GM12878 (cell line): ENCODE measurements around the gene WDR43. TPM values are rescaled to one million over a fixed set of nuclear protein-coding genes. Genes with fewer than 3 reads are reported as not detected.
A peak's percentile ranks its signal among the peaks of the same experiment; 100 is the strongest.

Experiments
- ATAC-seq: fragments of 200-7000 bp; cut with Tn5 transposase; 3 replicates; pipeline ENCODE4 v1.9.1; 2020; ENCODE audit warnings: mild to moderate bottlenecking, moderate library complexity
- BruUV-seq: library from RNA; stranded (reverse); fragments of 400-500 nt; replicated peaks from 2 replicates; lab custom pipeline; 2021; lab: Mats Ljungman, UMichigan
- CTCF ChIA-PET: fragments of 300-600 bp; sonication (Branson Sonifier 250); formaldehyde crosslinking; extraction: SDS; loops from one replicate; lab custom pipeline; 2021; ENCODE audit warnings: inconsistent platforms; lab: Yijun Ruan, JAX
- POLR2A ChIA-PET: fragments of 350-600 bp; formaldehyde crosslinking; extraction: SDS; loops from one replicate; lab custom pipeline; 2021; ENCODE audit warnings: inconsistent platforms; lab: Charles Lee
- RAD21 ChIA-PET: fragments of 300-600 bp; sonication (Branson Sonifier 250); formaldehyde crosslinking; loops from one replicate; lab custom pipeline; 2023; ENCODE audit warnings: antibody characterized with exemption; ENCODE audit not compliant: unreplicated experiment; lab: Charles Lee
- SMC1A ChIA-PET: fragments of 300-600 bp; sonication (Branson Sonifier 250); formaldehyde crosslinking; loops from one replicate; lab custom pipeline; 2023; ENCODE audit not compliant: unreplicated experiment, uncharacterized antibody; lab: Charles Lee
- DNase-seq: peaks from one replicate; pipeline ENCODE4 v3.0.0-alpha.2; 2011; ENCODE audit warnings: low read depth, low spot score
- FAIRE-seq: peaks from 3 replicates; lab custom pipeline; 2011; peaks lifted over from hg19 to GRCh38; lab: Jason Lieb, UNC
- H2AFZ ChIP-seq: 2 replicates; pipeline ENCODE4 v1.6.0; 2011; ENCODE audit warnings: low read depth, low read length, control low read depth; ENCODE audit not compliant: control insufficient read depth
- H3K27ac ChIP-seq: 2 replicates; pipeline ENCODE4 v1.5.1; 2011; ENCODE audit warnings: control low read depth; ENCODE audit not compliant: control insufficient read depth, insufficient read depth
- H3K27me3 ChIP-seq, 2 experiments: replicated peaks in 1 of 2; 2 replicates each; pipeline versions ENCODE4 v1.6.0 to v1.6.1; 2011; ENCODE audit warnings: low read length in 1 of 2; ENCODE audit not compliant: control insufficient read depth in 2 of 2, insufficient read depth in 2 of 2
- H3K36me3 ChIP-seq, 2 experiments: 2 replicates each; pipeline ENCODE4 v1.5.1; 2011; ENCODE audit warnings: low read length in 1 of 2; ENCODE audit not compliant: control insufficient read depth in 2 of 2, insufficient read depth in 2 of 2
- H3K4me1 ChIP-seq: 2 replicates; pipeline ENCODE4 v1.6.1; 2011; ENCODE audit warnings: mild to moderate bottlenecking, low read length, moderate library complexity, mixed read lengths; ENCODE audit not compliant: control insufficient read depth, insufficient read depth
- H3K4me2 ChIP-seq: 2 replicates; pipeline ENCODE4 v1.6.0; 2011; ENCODE audit warnings: control low read depth; ENCODE audit not compliant: control insufficient read depth, insufficient read depth
- H3K4me3 ChIP-seq: fragments of 200-600 bp; sonication (generic); 2 replicates; pipeline ENCODE4 v1.5.1; 2016
- H3K79me2 ChIP-seq: 2 replicates; pipeline ENCODE4 v1.6.0; 2011; ENCODE audit warnings: low read length; ENCODE audit not compliant: control insufficient read depth, insufficient read depth
- H3K9ac ChIP-seq: 2 replicates; pipeline ENCODE4 v1.8.0; 2011; ENCODE audit warnings: low read length, control low read depth, mixed read lengths; ENCODE audit not compliant: control insufficient read depth, insufficient read depth
- H3K9me3 ChIP-seq: replicated peaks from 3 replicates; pipeline ENCODE4 v1.5.1; 2011; ENCODE audit warnings: mild to moderate bottlenecking, low read length; ENCODE audit not compliant: control insufficient read depth, insufficient read depth
- H4K20me1 ChIP-seq: 2 replicates; pipeline ENCODE4 v1.6.0; 2011; ENCODE audit not compliant: control insufficient read depth, insufficient read depth
- NFIC ChIP-seq: IDR thresholded peaks from 2 replicates; pipeline ENCODE4 v1.6.1; 2012; ENCODE audit warnings: low read depth, mild to moderate bottlenecking, inconsistent platforms, low read length, moderate library complexity
- NR2C2 ChIP-seq: IDR thresholded peaks from 2 replicates; pipeline ENCODE4 v1.6.1; 2011; ENCODE audit warnings: borderline replicate concordance, low read depth; ENCODE audit not compliant: control insufficient read depth, insufficient read length
- RCOR1 ChIP-seq: conservative IDR thresholded peaks from 2 replicates; pipeline ENCODE4 v1.6.1; 2012; ENCODE audit warnings: low read depth, low read length, improper control_type of control experiment
- TCF12 ChIP-seq: IDR thresholded peaks from 2 replicates; pipeline ENCODE4 v1.6.1; 2011; ENCODE audit warnings: low read depth, mild to moderate bottlenecking, low read length
- ZZZ3 ChIP-seq: IDR thresholded peaks from 2 replicates; pipeline ENCODE4 v1.6.1; 2011; ENCODE audit warnings: low read depth; ENCODE audit not compliant: control insufficient read depth, insufficient read length
- WGBS: methylation state at CpG from one replicate; pipeline ENCODE4 v1.1.6; 2016; ENCODE audit warnings: low lambda C conversion rate; ENCODE audit not compliant: insufficient replicate concordance, insufficient coverage; ENCODE audit errors: missing lambda C conversion rate; 5-methylcytosine and 5-hydroxymethylcytosine counted together
- in situ Hi-C: fragments of 300-500 bp; cut with MboI; formaldehyde crosslinking; loops from 9 replicates; pipeline ENCODE4 v1.14.3; 2018; ENCODE audit warnings: mixed read lengths
- intact Hi-C: fragments of 100-400 bp; cut with micrococcal nuclease; formaldehyde crosslinking; loops from one replicate; pipeline ENCODE4 v1.14.2; 2022; ENCODE audit not compliant: unreplicated experiment
- polyA plus RNA-seq, 11 experiments: library from polyadenylated mRNA; depleted of rRNA in 4 of 11; unstranded in 6 of 11; stranded (reverse) in 5 of 11; fragments of >200 nt; fragmentation: Nextera tagmentation in 4 of 11; fragmentation: Illumina TruSeq in 1 of 11; extraction: Ambion mirVana in 4 of 11; extraction: Trizol in 1 of 11; gene quantifications; 1 replicate in 1 of 11; 2 replicates in 10 of 11; pipeline versions ENCODE4 v1.2.1 to v1.2.3, GENCODE V29; 2011 to 2016; ENCODE audit warnings: inconsistent platforms in 2 of 11, missing spikeins in 2 of 11, low read depth in 1 of 11
- total RNA-seq, 4 experiments: library from RNA; depleted of rRNA in 3 of 4; stranded (reverse); fragments of >200 nt in 3 of 4; fragmentation: Illumina TruSeq in 1 of 4; extraction: Trizol in 1 of 4; gene quantifications; 2 replicates each; pipeline versions ENCODE4 v1.2.1 to v1.2.3, GENCODE V29; 2013 to 2021
- TF ChIP-seq, protein P1 (sequence below): fragments of 450-650 bp; IDR thresholded peaks from 2 replicates; pipeline ENCODE4 v1.6.1; 2016; ENCODE audit warnings: mild to moderate bottlenecking

WDR43 gene
- total and polyA plus RNA-seq, 10 of the 15 experiments (the other 5 are each of a cell fraction or from before 2014, with no cell fraction given): 39.3 to 153 (median 81.9) TPM

DNA sequence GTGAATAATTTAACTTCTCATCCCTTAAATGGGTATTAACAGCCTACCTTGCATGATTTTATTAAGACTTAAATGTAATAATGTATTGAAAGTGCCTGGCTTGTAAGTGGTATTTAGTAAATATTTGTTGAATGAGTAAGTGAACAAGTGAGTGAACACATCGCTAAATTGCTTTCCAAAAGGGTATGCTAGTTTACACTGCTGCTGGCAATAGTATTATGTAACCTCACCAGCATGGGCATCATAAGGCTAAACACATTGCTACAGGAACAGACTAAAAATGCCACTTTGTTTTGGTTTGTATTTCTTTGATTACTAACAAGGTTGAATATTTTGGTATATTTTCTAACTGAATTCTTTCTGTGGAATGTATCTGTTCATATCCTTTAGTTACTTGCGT lies 9.8 kb downstream of the WDR43 start:
- no peaks in the 10 kb centered on the region for H4K20me1 ChIP-seq
- no peak overlapping the region for H3K4me2 ChIP-seq
- intact Hi-C loops: no loop called here
- H3K4me1 ChIP-seq: no peaks in the 10 kb centered on the region
- DNase-seq (no peak), ATAC-seq (no peak)
- no peak overlapping the region for H3K27ac ChIP-seq
- peaks cover 16 to 24% of the 10 kb centered on the region in 2 experiments for H3K36me3 ChIP-seq
- WGBS: 98% methylated on average over 2 of the region's 2 CpGs
- no peak overlapping the region for H2AFZ ChIP-seq
- ChIA-PET RAD21 (interaction anchor here (0.6 kb wide), 1 partner anchor 17 kb away, joined by 4 read pairs; no protein-coding TSS in a partner anchor), CTCF (interaction anchor here (1.8 kb wide), 1 partner anchor 8 kb away, joined by 7 read pairs; no protein-coding TSS in a partner anchor), POLR2A (interaction anchor here (0.6 to 1.9 kb wide), 3 partner anchors 8 to 77 kb away, joined by 3 to 10 read pairs (median 5); no protein-coding TSS in a partner anchor)
- no peak overlapping the region for H3K4me3 ChIP-seq
- peaks cover 77% of the 10 kb centered on the region for H3K79me2 ChIP-seq
- no TSS peak for BruUV-seq
- in situ Hi-C loops: no loop called here
- no peak for TF ChIP-seq NR2C2
- TF ChIP-seq, all 136 proteins: peak for 0
- Histone ChIP-seq H3K9me3 (no peaks in the 10 kb centered on the region), H3K9ac (no peak overlapping the region), H3K27me3 (no peaks in the 10 kb centered on the region)
- no peak for FAIRE-seq
- SMC1A ChIA-PET: interaction anchor here (0.9 kb wide), 1 partner anchor 34 kb away, joined by 3 read pairs; the partner anchor contains the start of gene TRMT61B

DNA sequence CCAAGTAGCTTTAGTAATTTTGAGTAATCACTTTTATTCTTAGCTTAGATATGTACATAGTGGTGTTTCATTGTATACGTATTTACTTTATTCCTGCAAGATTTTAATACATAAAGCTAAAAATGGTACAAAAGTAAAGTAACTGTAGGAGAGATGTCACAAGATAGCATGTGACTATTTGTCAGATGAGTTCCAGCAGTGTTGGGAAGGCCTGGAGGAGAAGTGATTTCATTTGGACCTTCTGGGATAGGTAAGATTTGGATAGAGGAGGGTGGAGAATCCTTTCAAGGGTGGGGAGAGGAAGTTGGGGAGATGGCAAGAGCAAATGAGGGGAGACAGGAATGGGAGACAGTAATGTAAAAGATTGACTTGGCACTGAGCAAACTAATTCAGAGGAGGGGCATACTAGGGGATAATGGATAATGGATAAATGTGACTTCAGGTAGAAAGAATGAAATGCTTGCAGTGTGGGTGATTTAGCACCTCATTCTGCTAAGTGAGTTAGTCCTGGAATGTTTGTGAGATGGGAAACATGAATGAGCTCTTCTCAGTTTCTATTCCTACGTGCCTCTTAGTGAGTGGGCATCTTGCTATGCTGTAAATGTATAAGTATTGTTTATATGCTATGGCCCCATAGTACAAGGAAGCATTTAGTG lies 10.5 kb downstream of the WDR43 start:
- Histone ChIP-seq H2AFZ (no peak overlapping the region), H3K36me3 (peaks cover 16 to 28% of the 10 kb centered on the region in 2 experiments), H3K4me3 (no peak overlapping the region), H3K9me3 (no peaks in the 10 kb centered on the region), H3K79me2 (peaks cover 77% of the 10 kb centered on the region), H3K27me3 (no peaks in the 10 kb centered on the region), H3K9ac (no peak overlapping the region), H3K4me2 (no peak overlapping the region), H4K20me1 (no peaks in the 10 kb centered on the region), H3K27ac (no peak overlapping the region), H3K4me1 (no peaks in the 10 kb centered on the region)
- ChIA-PET CTCF (interaction anchor here (1.8 kb wide), 1 partner anchor 9 kb away, joined by 7 read pairs; no protein-coding TSS in a partner anchor), RAD21 (no interaction called here), POLR2A (interaction anchor here (0.6 to 1.9 kb wide), 3 partner anchors 9 to 78 kb away, joined by 3 to 10 read pairs (median 5); no protein-coding TSS in a partner anchor), SMC1A (interaction anchor here (0.7 to 0.9 kb wide), 2 partner anchors 10 to 35 kb away, joined by 3 read pairs; partner anchors contain the start of gene TRMT61B)
- BruUV-seq: TSS peak; percentile 29
- TF ChIP-seq, protein P1, sequence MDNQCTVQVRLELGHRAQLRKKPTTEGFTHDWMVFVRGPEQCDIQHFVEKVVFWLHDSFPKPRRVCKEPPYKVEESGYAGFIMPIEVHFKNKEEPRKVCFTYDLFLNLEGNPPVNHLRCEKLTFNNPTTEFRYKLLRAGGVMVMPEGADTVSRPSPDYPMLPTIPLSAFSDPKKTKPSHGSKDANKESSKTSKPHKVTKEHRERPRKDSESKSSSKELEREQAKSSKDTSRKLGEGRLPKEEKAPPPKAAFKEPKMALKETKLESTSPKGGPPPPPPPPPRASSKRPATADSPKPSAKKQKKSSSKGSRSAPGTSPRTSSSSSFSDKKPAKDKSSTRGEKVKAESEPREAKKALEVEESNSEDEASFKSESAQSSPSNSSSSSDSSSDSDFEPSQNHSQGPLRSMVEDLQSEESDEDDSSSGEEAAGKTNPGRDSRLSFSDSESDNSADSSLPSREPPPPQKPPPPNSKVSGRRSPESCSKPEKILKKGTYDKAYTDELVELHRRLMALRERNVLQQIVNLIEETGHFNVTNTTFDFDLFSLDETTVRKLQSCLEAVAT: no peak
- TF ChIP-seq TCF12 (no peak), ZZZ3 (no peak), NFIC (no peak), RCOR1 (no peak)
- DNase-seq (no peak), ATAC-seq (no peak), FAIRE-seq (no peak)
- in situ Hi-C loops: no loop called here
- 46% methylated on average over 2 of the region's 2 CpGs for WGBS
- intact Hi-C loops: no loop called here
